ENCODE measurements around the gene TGDS. TPM values are rescaled to one million over a fixed set of nuclear protein-coding genes. Genes with fewer than 3 reads are reported as not detected.

TGDS gene
- total RNA-seq, 4 donors from 2014 or later = 2.5 to 17.9 (median 9.8) TPM

- H3K27ac ChIP-seq = no peak overlapping the region
- H3K27me3 ChIP-seq = no peaks in the 10 kb centered on the region
- no peak for DNase-seq
- H3K36me3 ChIP-seq = peaks cover 0 to 12% (median 0%) of the 10 kb centered on the region in 3 donors
- 91 to 97% methylated on average over 3 of the region's 3 CpGs for WGBS, 2 donors
- H3K4me1 ChIP-seq = peaks cover 0 to 5% (median 0%) of the 10 kb centered on the region in 3 donors
- H3K9me3 ChIP-seq = no peaks in the 10 kb centered on the region
- intact Hi-C loops (cut with DNase I) = no loop called here
- TF ChIP-seq CTCF (IDR thresholded peaks at IDR 0.05) (no peak), POLR2A (IDR thresholded peaks at IDR 0.05) (no peak)
- no peak overlapping the region for H3K4me3 ChIP-seq
Observed at GRCh38 chr13:94632226-94632980, 36.5 kb upstream of the TGDS start.

- intact Hi-C loops (cut with DNase I) = no loop called here
- Histone ChIP-seq H3K27ac (no peak overlapping the region), H3K27me3 (no peaks in the 10 kb centered on the region), H3K9me3 (no peaks in the 10 kb centered on the region), H3K4me1 (peaks cover 0 to 5% (median 0%) of the 10 kb centered on the region in 3 donors), H3K4me3 (no peak overlapping the region), H3K36me3 (peaks cover 0 to 23% (median 0%) of the 10 kb centered on the region in 3 donors)
- WGBS, 2 donors = 74 to 96% methylated on average over 2 of the region's 2 CpGs
- no peak for TF ChIP-seq POLR2A (IDR thresholded peaks at IDR 0.05)
- no peak for TF ChIP-seq CTCF (IDR thresholded peaks at IDR 0.05)
- DNase-seq = no peak
Observed at GRCh38 chr13:94630858-94631257, 34.9 kb upstream of the TGDS start.

GRCh38 chr13:94623316-94623715 is 27.4 kb upstream of the TGDS start:
- DNase-seq = no peak
- peaks cover 0 to 48% (median 0%) of the 10 kb centered on the region in 3 donors for H3K36me3 ChIP-seq
- no peak overlapping the region for H3K27ac ChIP-seq
- H3K4me3 ChIP-seq = no peak overlapping the region
- peaks cover 0 to 5% (median 0%) of the 10 kb centered on the region in 3 donors for H3K4me1 ChIP-seq
- H3K27me3 ChIP-seq = no peaks in the 10 kb centered on the region
- intact Hi-C loops (cut with DNase I) = no loop called here
- TF ChIP-seq CTCF (IDR thresholded peaks at IDR 0.05) = no peak
- 94 to 96% methylated on average over 2 of the region's 4 CpGs for WGBS, 2 donors
- no peaks in the 10 kb centered on the region for H3K9me3 ChIP-seq

GRCh38 chr13:94622344-94622743 is 26.4 kb upstream of the TGDS start:
- no peak overlapping the region for H3K27ac ChIP-seq
- H3K4me1 ChIP-seq = no peaks in the 10 kb centered on the region
- H3K36me3 ChIP-seq = peaks cover 0 to 48% (median 0%) of the 10 kb centered on the region in 3 donors
- TF ChIP-seq CTCF (IDR thresholded peaks at IDR 0.05) (no peak), POLR2A (IDR thresholded peaks at IDR 0.05) (no peak)
- no peak overlapping the region for H3K4me3 ChIP-seq
- 74 to 90% methylated on average over 2 of the region's 2 CpGs for WGBS, 2 donors
- intact Hi-C loops (cut with DNase I) = no loop called here
- no peaks in the 10 kb centered on the region for H3K27me3 ChIP-seq
- DNase-seq = no peak
- H3K9me3 ChIP-seq = no peaks in the 10 kb centered on the region

GRCh38 chr13:94620286-94620896 is 24.4 kb upstream of the TGDS start:
- Histone ChIP-seq H3K27ac (no peak overlapping the region), H3K4me1 (no peaks in the 10 kb centered on the region), H3K9me3 (no peaks in the 10 kb centered on the region), H3K4me3 (no peak overlapping the region), H3K36me3 (peaks cover 0 to 35% (median 0%) of the 10 kb centered on the region in 3 donors), H3K27me3 (no peaks in the 10 kb centered on the region)
- 81 to 82% methylated on average over 2 of the region's 2 CpGs for WGBS, 2 donors
- TF ChIP-seq POLR2A (IDR thresholded peaks at IDR 0.05) (no peak), CTCF (IDR thresholded peaks at IDR 0.05) (peak in 5 of 6 experiments; percentile 55 to 79 (median 59))
- intact Hi-C loops (cut with DNase I) = no loop called here
- no peak for DNase-seq

All from esophagus squamous epithelium (tissue), 5 donors.